GM21723 (cell line): ENCODE data around the gene CRYBG1.

Source experiments
- ATAC-seq: cut with Tn5 transposase; IDR thresholded peaks from one replicate; pipeline ENCODE4 v1.9.1; 2021; ENCODE audit warnings: mild to moderate bottlenecking, moderate library complexity; ENCODE audit not compliant: unreplicated experiment

The CRYBG1 gene

GRCh38 chr6:106520711-106521401 lies 160.3 kb downstream of the CRYBG1 start:
- ATAC-seq: peak; percentile 64

GRCh38 chr6:106522562-106523250 lies 162.2 kb downstream of the CRYBG1 start:
- ATAC-seq: no peak

- peak; percentile 45 for ATAC-seq
Observed at GRCh38 chr6:106525107-106525881, 164.8 kb downstream of the CRYBG1 start.

DNA sequence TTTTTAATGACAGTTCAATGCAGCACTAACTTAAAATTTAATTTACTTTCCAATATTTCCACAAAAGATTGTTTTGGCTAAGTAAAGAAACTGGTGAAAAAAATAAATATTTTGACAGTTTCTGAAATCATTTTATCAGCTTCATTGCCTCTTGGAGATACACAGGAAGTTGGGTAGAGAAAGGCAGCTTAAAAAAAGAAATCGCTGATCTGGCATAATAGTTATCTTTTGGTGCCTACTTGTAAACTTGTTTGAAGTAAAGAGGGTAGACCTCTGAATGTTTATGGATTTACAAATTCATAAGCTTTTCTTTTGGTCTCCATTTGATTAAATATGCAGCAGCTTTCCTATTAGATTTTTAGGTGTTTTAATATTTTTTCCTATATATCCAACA lies 165.4 kb downstream of the CRYBG1 start:
- no peak for ATAC-seq

GRCh38 chr6:106527117-106527516 lies 166.6 kb downstream of the CRYBG1 start:
- no peak for ATAC-seq

GRCh38 chr6:106527979-106528378 lies 167.5 kb downstream of the CRYBG1 start:
- ATAC-seq: no peak

DNA sequence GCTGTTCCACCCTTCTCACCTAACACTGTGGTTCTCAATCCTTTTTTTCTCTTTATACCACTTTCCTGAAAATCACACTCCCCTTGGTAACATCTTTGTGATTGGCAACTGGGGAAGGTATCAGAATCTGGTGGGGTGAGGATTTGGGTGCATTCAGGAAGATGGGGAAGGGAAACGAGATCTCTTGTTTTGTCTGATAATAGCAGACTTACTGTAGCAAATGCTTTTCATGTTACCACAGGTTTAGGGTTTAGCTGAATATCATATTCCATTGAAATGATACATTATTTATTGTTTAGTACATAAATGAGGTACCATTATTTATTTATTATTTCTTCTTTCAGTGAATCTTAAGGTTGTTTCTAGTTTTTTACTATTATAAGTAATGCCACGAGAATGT lies 168.0 kb downstream of the CRYBG1 start:
- no peak for ATAC-seq

DNA sequence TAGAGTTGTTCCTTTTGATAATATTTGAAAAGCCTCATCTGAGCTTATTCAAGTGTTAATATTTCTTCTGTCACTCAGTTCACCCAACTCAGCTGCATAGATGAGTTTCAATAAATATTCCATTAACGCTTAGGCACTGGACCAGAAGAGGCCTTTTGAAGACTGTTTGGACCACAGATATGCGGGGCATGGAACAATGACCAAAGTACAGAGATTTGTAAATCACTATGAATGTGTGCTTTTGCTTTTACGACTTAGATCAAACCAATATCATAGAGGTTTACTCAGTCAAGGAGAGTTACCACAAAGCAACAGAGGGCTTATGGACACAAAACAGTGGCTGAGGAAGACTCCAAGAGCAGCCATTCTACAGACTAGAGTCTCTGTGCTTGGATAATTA lies 168.9 kb downstream of the CRYBG1 start:
- no peak for ATAC-seq

- ATAC-seq: no peak
Observed at GRCh38 chr6:106530026-106530425, 169.5 kb downstream of the CRYBG1 start.

DNA sequence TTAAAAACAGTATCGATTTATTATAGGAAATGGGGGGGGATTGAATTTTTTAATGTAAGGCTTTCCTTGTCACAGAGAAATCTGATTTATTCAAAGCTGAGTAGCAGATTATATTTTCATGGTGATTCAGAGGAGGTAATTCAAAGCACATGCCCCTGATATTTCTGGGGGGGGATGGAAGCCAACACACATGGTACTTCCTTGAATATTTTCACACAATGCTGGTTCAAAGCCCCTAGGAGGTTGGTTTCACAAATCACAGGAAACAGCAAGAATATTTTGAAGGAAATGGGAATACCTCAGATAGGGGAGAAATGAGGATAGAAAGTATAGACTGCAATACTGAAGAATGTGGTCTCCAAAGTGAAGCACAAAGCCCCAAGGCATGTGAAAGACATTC lies 170.0 kb downstream of the CRYBG1 start:
- no peak for ATAC-seq

DNA sequence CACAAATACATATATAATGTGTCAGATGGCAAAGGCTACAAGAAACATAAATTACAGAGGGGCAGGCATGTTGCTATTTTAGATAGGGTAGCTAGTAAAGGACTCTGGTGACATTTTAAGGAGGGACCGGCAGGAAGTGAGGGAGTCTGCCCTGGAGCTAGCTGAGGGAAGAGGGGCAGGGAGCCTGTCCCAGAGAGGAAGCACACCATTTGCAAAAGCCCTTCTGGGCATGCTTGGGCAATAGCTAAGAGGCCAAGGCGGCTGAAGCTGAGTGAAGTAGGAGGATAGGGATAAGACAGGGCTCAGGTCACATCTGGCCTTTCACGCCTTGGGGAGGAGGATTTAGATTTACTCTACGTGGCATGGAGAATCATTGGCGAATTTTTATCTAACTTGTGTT lies 172.5 kb downstream of the CRYBG1 start:
- ATAC-seq: no peak

DNA sequence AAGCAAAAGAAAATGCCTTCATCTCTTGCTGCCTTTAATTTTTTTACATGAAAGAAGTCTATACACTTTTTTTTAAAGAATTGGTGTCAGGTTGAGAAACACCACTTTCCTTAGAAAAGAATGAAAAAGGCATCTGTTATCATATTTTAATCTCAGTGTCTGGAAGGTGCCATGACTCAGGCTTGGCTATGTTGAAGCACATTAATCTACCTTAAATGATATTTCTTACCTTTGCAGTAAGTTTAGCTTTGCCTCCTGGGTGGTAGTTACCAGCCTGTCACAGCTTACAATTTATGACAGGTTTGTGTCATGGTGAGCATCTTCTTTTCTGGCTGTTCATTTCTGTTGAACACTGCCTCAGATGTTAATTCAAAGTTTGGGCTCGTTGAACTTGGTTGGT lies 173.5 kb downstream of the CRYBG1 start:
- no peak for ATAC-seq

DNA sequence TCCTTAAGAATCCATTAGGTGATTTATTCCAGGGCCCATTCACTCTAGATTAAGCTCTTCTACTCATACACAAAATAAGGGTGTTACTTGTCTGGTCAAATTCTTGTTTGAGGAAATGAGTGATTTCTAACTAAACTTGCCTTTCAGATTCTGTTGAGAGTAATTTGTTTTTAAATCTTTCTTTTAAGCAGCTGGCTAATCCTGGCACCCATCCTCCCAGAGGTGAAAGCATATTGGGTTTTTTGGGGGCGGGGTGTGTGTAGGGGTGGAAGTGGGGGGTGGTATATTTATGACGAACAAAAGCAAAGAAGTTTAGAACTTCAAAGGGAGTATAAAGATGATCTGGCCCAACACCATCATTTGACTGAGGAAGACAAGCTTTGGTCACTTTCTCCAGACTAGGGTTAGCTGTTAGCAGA lies 174.1 kb downstream of the CRYBG1 start:
- ATAC-seq: no peak

GRCh38 chr6:106535012-106535411 lies 174.5 kb downstream of the CRYBG1 start:
- no peak for ATAC-seq

DNA sequence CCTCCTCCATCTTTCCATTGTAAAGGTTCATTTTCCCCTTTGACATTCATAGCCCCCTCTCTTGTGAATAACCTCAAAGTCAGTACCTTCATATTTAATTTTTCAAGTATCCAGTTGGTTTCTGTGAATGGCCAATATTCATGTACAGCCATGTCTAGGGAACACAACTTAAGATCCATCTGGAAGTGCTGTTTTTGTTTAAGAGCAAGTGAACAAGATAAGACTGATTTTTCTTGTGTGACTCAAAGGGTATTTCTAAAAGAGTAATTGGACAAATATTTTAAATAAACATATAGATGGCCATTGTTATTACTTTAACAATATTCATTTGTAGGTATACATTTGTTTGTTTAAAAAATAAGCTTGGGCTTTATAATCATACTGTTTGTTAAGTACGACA lies 175.8 kb downstream of the CRYBG1 start:
- ATAC-seq: no peak

DNA sequence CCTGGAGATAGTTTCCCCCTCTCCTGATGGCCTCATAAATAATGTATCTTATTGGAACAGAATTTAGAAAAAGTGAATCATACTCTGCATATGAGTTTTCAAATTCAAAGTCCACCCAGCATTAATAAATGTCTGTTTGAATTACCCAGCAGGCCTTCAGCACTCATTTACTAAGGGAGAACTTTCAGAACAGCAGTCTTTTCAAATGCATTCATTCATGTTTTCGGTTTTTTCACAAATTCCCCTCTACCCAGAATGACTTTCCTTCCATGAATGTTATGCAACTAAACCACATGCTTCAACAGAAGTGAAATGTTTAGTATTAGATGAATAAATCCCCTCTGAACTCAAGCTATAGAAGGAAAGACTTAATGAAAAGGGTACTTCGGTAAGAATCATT lies 176.3 kb downstream of the CRYBG1 start:
- ATAC-seq: no peak

GRCh38 chr6:106537662-106538061 lies 177.1 kb downstream of the CRYBG1 start:
- ATAC-seq: no peak

- no peak for ATAC-seq
Observed at GRCh38 chr6:106538145-106538544, 177.6 kb downstream of the CRYBG1 start.

DNA sequence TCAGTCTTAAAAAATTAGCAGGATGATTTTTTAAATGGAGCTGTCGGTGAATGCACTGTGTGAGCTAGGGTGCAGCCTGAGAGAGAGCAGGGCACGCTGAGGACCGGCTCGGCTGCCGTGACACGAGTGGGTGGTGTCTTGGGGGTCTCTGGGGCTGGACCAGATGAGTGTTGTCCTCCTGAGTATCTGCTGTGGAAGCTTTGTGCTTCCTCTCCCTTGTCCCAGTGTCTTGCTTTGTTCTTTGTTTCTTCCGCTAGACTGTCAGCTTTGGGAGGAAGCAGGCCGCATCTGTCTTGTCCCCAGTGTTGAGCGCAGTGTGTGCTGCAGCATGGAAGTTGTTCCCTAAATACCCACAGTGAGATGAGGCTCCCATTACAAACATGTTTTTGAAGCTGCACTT lies 179.4 kb downstream of the CRYBG1 start:
- ATAC-seq: no peak

GRCh38 chr6:106540432-106540831 lies 179.9 kb downstream of the CRYBG1 start:
- no peak for ATAC-seq

- ATAC-seq: no peak
Observed at GRCh38 chr6:106540907-106541306, 180.4 kb downstream of the CRYBG1 start.

DNA sequence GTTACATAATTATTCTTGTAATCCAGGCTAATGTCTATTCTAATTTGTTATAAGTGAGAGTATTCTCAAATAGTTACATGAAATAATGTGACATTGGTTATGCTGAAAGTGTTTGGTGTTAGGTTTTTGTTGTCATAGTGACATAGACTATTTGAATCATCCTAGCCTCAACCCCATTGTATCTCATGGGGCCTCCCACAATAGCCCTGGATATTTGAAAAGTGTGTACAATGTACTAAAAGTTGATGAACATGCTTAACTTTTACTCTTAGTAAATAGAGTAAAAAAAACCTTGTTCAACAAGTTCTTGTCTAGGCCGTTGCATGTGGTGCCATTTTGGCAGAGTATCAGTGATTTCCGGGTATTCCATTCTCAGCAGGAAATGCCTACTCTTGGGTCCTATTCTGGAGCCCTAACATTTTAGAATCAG lies 185.8 kb downstream of the CRYBG1 start:
- ATAC-seq: no peak
